Measurements from ENCODE around the gene PSD. TPM values are rescaled to one million over a fixed set of nuclear protein-coding genes. Genes with fewer than 3 reads are reported as not detected.

The PSD gene
- total and polyA plus RNA-seq, 4 donors = 0.16 to 1.4 (median 0.29) TPM

DNA sequence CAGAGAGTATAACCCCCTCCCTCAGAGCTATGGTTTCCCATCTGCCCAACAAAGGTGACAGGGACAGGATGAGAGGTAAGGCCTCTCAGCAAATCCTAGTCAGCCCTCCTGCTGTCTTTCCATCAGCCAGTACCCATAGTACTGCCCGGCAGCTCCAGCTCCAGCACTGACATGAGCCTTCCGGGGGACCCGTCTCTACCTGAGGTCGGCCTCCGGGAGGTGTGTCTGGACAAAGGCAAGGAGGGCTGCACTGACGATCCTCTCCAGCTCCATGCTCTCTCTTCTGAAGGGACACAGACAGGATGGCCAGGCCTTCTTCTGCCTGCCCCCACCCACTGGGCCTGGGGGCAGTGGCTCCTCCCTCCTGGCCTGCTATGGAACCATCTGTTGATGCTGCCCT lies 6.3 kb upstream of the PSD start:
- Histone ChIP-seq H3K27me3 (ENCODE audit: control insufficient read depth in 1 of 2, insufficient read depth in 2 of 2, low read length in 1 of 2) (no peaks in the 10 kb centered on the region), H3K36me3 (ENCODE audit: control insufficient read depth in 1 of 2, insufficient read depth in 2 of 2, low read length in 1 of 2) (no peaks in the 10 kb centered on the region), H3K4me1 (ENCODE audit: control insufficient read depth in 1 of 2, insufficient read depth in 2 of 2, low read length in 2 of 2) (no peaks in the 10 kb centered on the region), H3K4me3 (ENCODE audit: low read length in 2 of 2) (no peak overlapping the region), H3K9me3 (ENCODE audit: control insufficient read depth, low read length) (no peaks in the 10 kb centered on the region), H3K27ac (ENCODE audit: low read depth in 1 of 2, low read length in 2 of 2) (no peak overlapping the region)
- intact Hi-C loops (cut with DNase I) = no loop called here
- ATAC-seq (ENCODE audit: low FRiP score) (no peak), DNase-seq (no peak)
- WGBS, 2 donors = 85 to 88% methylated on average over 6 of the region's 6 CpGs

GRCh38 chr10:102424145-102424544 lies 5.6 kb upstream of the PSD start:
- no peaks in the 10 kb centered on the region for H3K4me1 ChIP-seq (ENCODE audit: control insufficient read depth in 1 of 2, insufficient read depth in 2 of 2, low read length in 2 of 2)
- H3K27me3 ChIP-seq (ENCODE audit: control insufficient read depth in 1 of 2, insufficient read depth in 2 of 2, low read length in 1 of 2) = no peaks in the 10 kb centered on the region
- no peak overlapping the region for H3K4me3 ChIP-seq (ENCODE audit: low read length in 2 of 2)
- no peak for DNase-seq
- ATAC-seq (ENCODE audit: low FRiP score) = no peak
- WGBS, 2 donors = 76 to 86% methylated on average over 9 of the region's 9 CpGs
- intact Hi-C loops (cut with DNase I) = no loop called here
- no peaks in the 10 kb centered on the region for H3K9me3 ChIP-seq (ENCODE audit: control insufficient read depth, low read length)
- H3K36me3 ChIP-seq (ENCODE audit: control insufficient read depth in 1 of 2, insufficient read depth in 2 of 2, low read length in 1 of 2) = no peaks in the 10 kb centered on the region
- no peak overlapping the region for H3K27ac ChIP-seq (ENCODE audit: low read depth in 1 of 2, low read length in 2 of 2)

- Histone ChIP-seq H3K9me3 (ENCODE audit: control insufficient read depth, low read length) (no peaks in the 10 kb centered on the region), H3K27me3 (ENCODE audit: control insufficient read depth in 1 of 2, insufficient read depth in 2 of 2, low read length in 1 of 2) (no peaks in the 10 kb centered on the region), H3K36me3 (ENCODE audit: control insufficient read depth in 1 of 2, insufficient read depth in 2 of 2, low read length in 1 of 2) (no peaks in the 10 kb centered on the region), H3K4me3 (ENCODE audit: low read length in 2 of 2) (no peak overlapping the region), H3K27ac (ENCODE audit: low read depth in 1 of 2, low read length in 2 of 2) (no peak overlapping the region), H3K4me1 (ENCODE audit: control insufficient read depth in 1 of 2, insufficient read depth in 2 of 2, low read length in 2 of 2) (no peaks in the 10 kb centered on the region)
- intact Hi-C loops (cut with DNase I) = no loop called here
- DNase-seq (no peak), ATAC-seq (ENCODE audit: low FRiP score) (no peak)
- 87 to 90% methylated on average over 13 of the region's 13 CpGs for WGBS, 2 donors
Measured at GRCh38 chr10:102423372-102423968, 4.9 kb upstream of the PSD start.

- peak; percentile 90 to 93 for DNase-seq
- no peak overlapping the region for H3K27ac ChIP-seq (ENCODE audit: low read depth in 1 of 2, low read length in 2 of 2)
- WGBS, 2 donors = 5 to 6% methylated on average over 28 of the region's 28 CpGs
- H3K4me1 ChIP-seq (ENCODE audit: control insufficient read depth in 1 of 2, insufficient read depth in 2 of 2, low read length in 2 of 2) = no peaks in the 10 kb centered on the region
- intact Hi-C loops (cut with DNase I) = no loop called here
- H3K4me3 ChIP-seq (ENCODE audit: low read length in 2 of 2) = no peak overlapping the region
- H3K27me3 ChIP-seq (ENCODE audit: control insufficient read depth in 1 of 2, insufficient read depth in 2 of 2, low read length in 1 of 2) = no peaks in the 10 kb centered on the region
- peak; percentile 72 for ATAC-seq (ENCODE audit: low FRiP score)
- H3K36me3 ChIP-seq (ENCODE audit: control insufficient read depth in 1 of 2, insufficient read depth in 2 of 2, low read length in 1 of 2) = no peaks in the 10 kb centered on the region
- no peaks in the 10 kb centered on the region for H3K9me3 ChIP-seq (ENCODE audit: control insufficient read depth, low read length)
Measured at GRCh38 chr10:102422545-102423129, 4.1 kb upstream of the PSD start.

DNA sequence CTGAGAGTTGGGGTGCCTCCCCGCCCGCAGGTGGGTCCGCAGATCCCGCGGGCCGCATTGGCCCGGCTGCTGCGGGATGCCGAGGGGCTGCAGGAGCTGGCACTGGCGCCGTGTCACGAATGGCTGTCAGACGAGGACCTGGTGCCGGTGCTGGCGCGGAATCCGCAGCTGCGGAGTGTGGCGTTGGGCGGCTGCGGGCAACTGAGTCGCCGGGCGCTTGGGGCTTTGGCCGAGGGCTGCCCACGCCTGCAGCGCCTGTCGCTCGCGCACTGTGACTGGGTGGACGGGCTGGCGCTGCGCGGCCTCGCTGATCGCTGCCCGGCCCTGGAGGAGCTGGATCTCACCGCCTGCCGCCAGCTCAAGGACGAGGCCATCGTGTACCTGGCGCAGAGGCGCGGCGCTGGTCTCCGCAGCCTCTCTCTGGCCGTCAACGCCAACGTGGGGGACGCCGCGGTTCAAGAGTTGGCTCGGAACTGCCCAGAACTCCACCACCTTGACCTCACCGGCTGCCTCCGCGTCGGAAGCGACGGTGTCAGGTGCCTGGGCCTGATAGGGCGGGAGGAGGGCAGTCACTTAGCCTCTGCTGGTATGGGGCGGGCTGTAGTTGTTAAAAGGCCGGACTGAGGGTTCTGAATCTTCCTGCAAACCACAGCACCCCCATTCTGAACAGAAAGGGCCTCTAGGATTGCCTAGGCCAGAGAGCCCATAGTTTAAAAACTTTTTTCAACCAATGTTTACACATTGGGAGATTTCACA lies 3.4 kb upstream of the PSD start:
- ATAC-seq (ENCODE audit: low FRiP score) = peak; percentile 1
- peak overlapping the region in 1 of 2 donors; percentile 1 for H3K27ac ChIP-seq (ENCODE audit: low read depth in 1 of 2, low read length in 2 of 2)

DNA sequence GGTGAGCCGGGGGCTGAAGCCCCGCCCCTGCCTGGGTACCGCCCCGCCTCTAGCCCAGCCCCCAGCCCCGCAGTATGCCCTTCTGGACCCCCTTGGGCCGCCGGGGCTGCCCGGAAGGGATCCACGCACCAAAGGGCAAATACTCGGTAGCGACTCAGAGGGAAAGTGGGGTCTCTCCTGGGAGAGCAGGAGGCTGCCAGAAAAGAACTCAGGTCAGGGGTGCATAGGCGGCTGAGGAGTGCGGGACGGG lies 2.8 kb upstream of the PSD start:
- no peak for DNase-seq
- Histone ChIP-seq H3K27ac (ENCODE audit: low read depth in 1 of 2, low read length in 2 of 2) (peak overlapping the region in 1 of 2 donors; percentile 1), H3K36me3 (ENCODE audit: control insufficient read depth in 1 of 2, insufficient read depth in 2 of 2, low read length in 1 of 2) (no peaks in the 10 kb centered on the region), H3K4me3 (ENCODE audit: low read length in 2 of 2) (peak overlapping the region; percentile 14 to 73), H3K9me3 (ENCODE audit: control insufficient read depth, low read length) (no peaks in the 10 kb centered on the region), H3K4me1 (ENCODE audit: control insufficient read depth in 1 of 2, insufficient read depth in 2 of 2, low read length in 2 of 2) (no peaks in the 10 kb centered on the region), H3K27me3 (ENCODE audit: control insufficient read depth in 1 of 2, insufficient read depth in 2 of 2, low read length in 1 of 2) (no peaks in the 10 kb centered on the region)
- no peak for ATAC-seq (ENCODE audit: low FRiP score)
- intact Hi-C loops (cut with DNase I) = loop anchor here in 1 of 2 donors (2.0 kb wide), 1 partner anchor 27 kb away; the partner anchor contains the start of gene NFKB2
- 0 to 1% methylated on average over 14 of the region's 14 CpGs for WGBS, 2 donors

More for the DNA sequence above, 3.4 kb upstream of the PSD start:
- DNase-seq = no peak
- Histone ChIP-seq H3K4me3 (ENCODE audit: low read length in 2 of 2) (peak overlapping the region; percentile 14 to 73), H3K36me3 (ENCODE audit: control insufficient read depth in 1 of 2, insufficient read depth in 2 of 2, low read length in 1 of 2) (no peaks in the 10 kb centered on the region), H3K9me3 (ENCODE audit: control insufficient read depth, low read length) (no peaks in the 10 kb centered on the region), H3K4me1 (ENCODE audit: control insufficient read depth in 1 of 2, insufficient read depth in 2 of 2, low read length in 2 of 2) (no peaks in the 10 kb centered on the region), H3K27me3 (ENCODE audit: control insufficient read depth in 1 of 2, insufficient read depth in 2 of 2, low read length in 1 of 2) (no peaks in the 10 kb centered on the region)
- WGBS, 2 donors = 1% methylated on average over 48 to 62 of the region's 62 CpGs
- intact Hi-C loops (cut with DNase I) = loop anchor here in 1 of 2 donors (2.0 kb wide), 1 partner anchor 27 kb away; the partner anchor contains the start of gene NFKB2

- Histone ChIP-seq H3K27ac (ENCODE audit: low read depth in 1 of 2, low read length in 2 of 2) (peak within 1 kb of the TSS in 1 of 2 donors; percentile 76), H3K9me3 (ENCODE audit: control insufficient read depth, low read length) (no peaks in the 10 kb centered on the region), H3K4me1 (ENCODE audit: control insufficient read depth in 1 of 2, insufficient read depth in 2 of 2, low read length in 2 of 2) (no peaks in the 10 kb centered on the region), H3K36me3 (ENCODE audit: control insufficient read depth in 1 of 2, insufficient read depth in 2 of 2, low read length in 1 of 2) (no peaks in the 10 kb centered on the region), H3K27me3 (ENCODE audit: control insufficient read depth in 1 of 2, insufficient read depth in 2 of 2, low read length in 1 of 2) (no peaks in the 10 kb centered on the region), H3K4me3 (ENCODE audit: low read length in 2 of 2) (peak within 1 kb of the TSS; percentile 71 to 73)
- intact Hi-C loops (cut with DNase I) = loop anchor here in 1 of 2 donors (2.0 kb wide), 1 partner anchor 26 kb away; the partner anchor contains the start of gene NFKB2
- ATAC-seq (ENCODE audit: low FRiP score) (peak; percentile 96), DNase-seq (peak; percentile 98)
- WGBS, 2 donors = 0 to 1% methylated on average over 63 to 66 of the region's 66 CpGs
Measured at GRCh38 chr10:102420714-102421506, 2.3 kb upstream of the PSD start, which contains the start of gene FBXL15. FBXL15 (plus strand) TSS chr10:102420836; CDS start chr10:102421130, 294 bp downstream.

GRCh38 chr10:102420181-102420713 lies 1.7 kb upstream of the PSD start:
- no peaks in the 10 kb centered on the region for H3K27me3 ChIP-seq (ENCODE audit: control insufficient read depth in 1 of 2, insufficient read depth in 2 of 2, low read length in 1 of 2)
- intact Hi-C loops (cut with DNase I) = loop anchor here in 1 of 2 donors (2.0 kb wide), 1 partner anchor 25 kb away; the partner anchor contains the start of gene NFKB2
- 2 to 3% methylated on average over 21 of the region's 21 CpGs for WGBS, 2 donors

More at GRCh38 chr10:102420181-102420713, 1.7 kb upstream of the PSD start:
- H3K36me3 ChIP-seq (ENCODE audit: control insufficient read depth in 1 of 2, insufficient read depth in 2 of 2, low read length in 1 of 2) = no peaks in the 10 kb centered on the region
- ATAC-seq (ENCODE audit: low FRiP score) (no peak), DNase-seq (no peak)
- no peaks in the 10 kb centered on the region for H3K4me1 ChIP-seq (ENCODE audit: control insufficient read depth in 1 of 2, insufficient read depth in 2 of 2, low read length in 2 of 2)
- H3K9me3 ChIP-seq (ENCODE audit: control insufficient read depth, low read length) = no peaks in the 10 kb centered on the region
- H3K27ac ChIP-seq (ENCODE audit: low read depth in 1 of 2, low read length in 2 of 2) = peak overlapping the region in 1 of 2 donors; percentile 11
- peak overlapping the region; percentile 53 to 71 for H3K4me3 ChIP-seq (ENCODE audit: low read length in 2 of 2)
